Activated effector memory CD4-positive, alpha-beta T cell treated with anti-CD3 and anti-CD28 coated beads, Interleukin-2, amount 50 U/mL, for 16 hours (primary cell): ENCODE measurements around the gene SVOP.

ENCODE experiments used
- DNase-seq: peaks from one replicate; pipeline ENCODE4 v3.0.0-alpha.2; 2020

Gene SVOP

DNA sequence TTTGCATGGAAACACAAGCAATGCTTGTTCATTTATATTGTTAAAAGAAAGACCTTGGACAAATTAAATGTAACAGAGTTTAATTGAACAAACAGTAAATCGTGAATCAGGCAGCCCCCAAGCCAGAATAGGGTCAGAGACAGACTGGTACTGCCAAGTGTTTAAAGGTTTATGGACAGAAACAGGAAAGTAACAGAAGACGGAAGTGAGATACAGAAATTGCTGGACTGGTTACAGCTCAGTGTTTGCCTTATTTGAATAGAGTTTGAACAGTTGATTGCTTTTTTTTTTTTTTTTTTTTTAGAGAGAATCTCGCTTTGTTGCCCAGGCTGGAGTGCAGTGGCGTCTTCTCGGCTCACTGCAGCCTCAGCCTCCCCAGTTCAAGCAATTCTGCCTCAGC lies 90.7 kb downstream of the SVOP start:
- DNase-seq: no peak

DNA sequence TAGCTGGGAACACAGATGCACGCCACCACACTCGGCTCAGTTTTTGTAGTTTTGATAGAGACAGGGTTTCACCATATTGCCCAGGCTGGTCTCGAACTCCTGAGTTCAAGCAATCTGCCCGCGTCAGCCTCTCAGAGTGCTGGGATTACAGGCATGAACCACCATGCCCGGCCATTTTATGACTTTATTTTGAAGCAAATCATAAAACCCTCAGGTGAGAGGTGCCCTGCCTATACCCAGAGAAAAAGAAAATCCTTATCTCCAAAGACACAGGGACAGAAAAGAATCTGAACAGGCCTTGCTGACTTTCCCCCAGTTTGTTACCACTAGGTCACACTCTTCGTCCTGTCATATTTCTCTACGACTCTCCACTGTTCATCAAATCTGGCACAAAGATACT lies 92.2 kb downstream of the SVOP start:
- no peak for DNase-seq

DNA sequence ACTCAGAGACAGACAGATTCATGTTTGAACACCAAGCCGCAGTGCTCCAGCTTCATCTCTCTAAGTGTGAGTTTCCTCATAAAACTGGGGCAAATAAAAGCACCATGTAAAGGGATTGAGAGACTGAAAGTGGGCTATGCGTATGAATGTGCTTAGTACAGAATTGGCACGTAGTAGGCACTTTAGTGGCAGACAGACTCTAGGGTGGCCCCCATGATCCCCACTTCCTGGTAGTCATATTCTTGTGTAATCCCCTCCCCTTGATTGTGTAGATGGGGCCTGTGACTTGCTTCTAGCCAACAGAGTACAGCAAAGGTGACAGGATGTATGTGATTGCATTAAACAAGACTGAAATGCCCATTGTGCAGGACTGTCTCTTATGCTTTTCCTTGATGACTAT lies 98.0 kb downstream of the SVOP start:
- no peak for DNase-seq

DNA sequence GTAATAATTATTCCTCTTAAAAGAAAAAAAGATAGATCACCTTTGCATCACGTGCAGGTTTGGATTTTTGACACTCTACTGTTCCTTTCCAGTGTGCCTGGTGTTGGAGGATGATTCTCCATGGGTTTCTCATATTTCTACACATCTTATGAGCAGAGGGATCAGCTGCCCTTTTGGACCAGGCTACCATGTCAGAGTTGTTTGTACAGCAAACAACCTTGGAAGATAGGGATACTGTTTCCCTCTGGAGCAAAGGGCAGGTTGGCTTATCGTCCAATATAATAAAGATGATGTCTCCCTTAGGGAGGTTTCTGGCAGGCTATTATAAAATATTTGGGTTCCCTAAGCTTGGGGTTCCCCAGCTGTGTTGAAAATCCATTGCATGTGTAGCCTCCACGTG lies 98.9 kb downstream of the SVOP start:
- no peak for DNase-seq

DNA sequence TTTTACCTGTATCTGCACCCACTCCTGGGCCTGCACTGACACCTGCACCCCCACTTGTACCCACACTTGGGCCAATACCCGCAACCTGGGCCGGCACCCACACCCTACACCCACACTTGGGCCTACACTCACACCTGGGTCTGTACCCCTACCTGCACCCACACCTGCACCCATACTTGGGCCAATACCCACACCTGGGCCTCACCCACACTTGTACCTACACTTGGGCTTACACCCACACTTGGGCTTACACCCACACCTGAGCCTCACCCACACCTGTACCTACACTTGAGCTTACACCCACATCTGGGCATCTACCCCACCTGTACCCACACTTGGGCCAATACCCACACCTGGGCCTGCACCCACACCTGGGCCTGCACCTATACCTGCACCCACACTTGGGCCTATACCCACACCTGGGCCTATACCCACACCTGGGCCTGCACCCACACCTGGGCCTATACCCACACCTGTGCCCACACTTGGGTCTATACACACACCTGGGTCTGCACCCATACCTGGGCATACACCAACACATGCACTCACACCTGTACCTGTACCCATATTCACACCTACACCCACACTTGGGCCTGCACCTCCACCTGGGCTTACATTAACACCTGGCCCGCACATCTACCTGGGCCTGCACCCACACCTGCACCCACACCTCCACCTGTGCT lies 101.8 kb downstream of the SVOP start:
- no peak for DNase-seq

DNA sequence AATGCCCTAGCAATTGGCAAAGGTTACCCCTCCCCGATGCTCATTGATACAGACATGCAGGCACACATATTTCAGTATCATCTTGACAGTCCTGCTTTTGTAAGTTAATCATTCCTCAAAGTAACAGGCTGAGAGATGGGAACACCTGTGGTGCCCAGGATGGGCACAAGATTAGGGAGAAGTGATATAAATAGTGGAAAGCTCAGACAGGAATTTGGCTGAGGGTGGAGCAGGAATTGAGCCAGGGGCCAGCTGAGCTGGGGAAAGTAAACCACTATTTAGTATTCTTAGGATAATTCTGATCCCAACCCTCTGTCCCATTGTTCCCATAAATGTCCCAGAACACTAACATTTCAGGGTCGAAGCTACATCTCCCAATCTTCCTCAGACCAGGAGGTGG lies 102.7 kb downstream of the SVOP start:
- DNase-seq: no peak

DNA sequence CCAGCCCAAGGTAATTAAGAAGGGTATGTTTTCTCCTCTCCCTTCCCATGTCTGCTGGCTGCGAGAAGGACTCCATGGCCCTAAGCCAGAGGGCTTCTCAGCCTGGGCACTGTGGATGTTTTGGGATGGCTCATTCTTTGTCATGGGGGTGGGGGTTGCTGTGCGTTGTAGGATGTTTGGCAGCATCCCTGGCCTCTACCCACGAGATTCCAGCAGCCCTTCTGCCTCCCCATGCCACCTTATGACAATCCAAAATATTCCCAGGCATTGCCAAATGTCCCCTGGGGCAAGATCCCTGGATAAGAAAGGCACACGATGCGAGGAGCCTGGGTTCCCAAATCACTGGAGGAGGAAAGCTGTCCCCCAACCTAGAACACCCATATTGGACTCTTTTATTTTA lies 104.5 kb downstream of the SVOP start:
- DNase-seq: no peak

DNA sequence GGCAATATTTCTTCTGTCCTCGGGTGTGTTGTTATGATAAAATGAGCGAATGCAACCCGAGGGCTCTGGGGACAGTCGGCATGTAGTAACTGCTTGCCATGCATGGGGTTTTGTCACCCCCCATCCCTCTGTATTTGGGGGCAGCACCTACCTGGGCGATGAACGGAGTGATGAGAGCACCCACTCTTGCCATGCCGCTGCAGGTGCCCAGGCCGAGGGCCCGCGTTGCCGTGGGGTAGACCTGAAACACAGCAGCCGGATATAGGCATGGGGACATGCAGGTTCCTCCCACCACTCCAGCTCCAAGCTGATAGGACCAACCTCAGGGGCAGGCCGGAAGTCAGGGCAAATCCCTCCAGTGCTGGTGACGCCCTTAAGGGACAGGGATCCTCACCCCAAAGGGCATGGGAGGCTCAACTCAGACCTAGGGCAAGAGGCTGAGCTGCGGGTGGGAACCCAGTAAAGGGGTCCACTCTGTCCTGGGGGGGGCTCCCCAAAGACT lies 105.2 kb downstream of the SVOP start:
- no peak for DNase-seq

DNA sequence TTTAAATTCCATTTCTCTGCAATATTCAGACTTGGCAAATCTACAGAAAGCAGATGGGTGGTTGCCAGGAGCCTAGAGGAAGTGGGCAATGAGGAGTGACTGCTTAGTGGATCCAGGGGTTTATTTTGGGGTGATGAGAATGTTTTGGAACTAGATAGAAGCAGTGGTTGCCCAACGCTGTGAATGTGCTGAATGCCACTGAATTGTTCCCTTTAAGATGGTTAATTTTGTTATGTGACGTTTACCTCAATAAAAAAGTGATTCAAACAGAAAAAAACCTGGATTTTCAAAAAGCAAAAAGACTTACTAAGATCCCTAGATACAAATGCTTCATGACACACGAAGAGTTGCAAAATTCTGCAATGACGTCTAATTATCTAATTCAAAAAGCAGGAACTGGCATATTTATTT lies 106.7 kb downstream of the SVOP start:
- no peak for DNase-seq

DNA sequence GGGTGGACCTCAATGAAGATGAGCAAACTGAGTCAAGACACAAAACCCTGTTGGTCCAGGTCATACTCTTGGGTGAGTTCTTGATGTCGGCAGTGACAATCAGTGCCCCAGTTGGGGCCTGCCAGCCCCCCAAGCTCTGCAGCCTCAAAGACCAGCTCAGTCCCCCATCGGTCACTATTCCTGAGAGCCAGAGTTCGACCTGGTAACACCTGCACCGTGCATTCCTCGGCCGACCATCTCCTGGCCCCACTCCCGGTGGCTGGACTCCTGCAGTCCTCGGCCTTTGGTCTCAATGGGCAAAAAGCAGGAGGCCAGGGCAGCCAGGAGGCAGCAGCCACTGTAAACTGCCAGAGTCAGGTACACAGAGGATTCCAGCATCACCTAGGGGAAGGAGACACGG lies 108.5 kb downstream of the SVOP start:
- DNase-seq: no peak

DNA sequence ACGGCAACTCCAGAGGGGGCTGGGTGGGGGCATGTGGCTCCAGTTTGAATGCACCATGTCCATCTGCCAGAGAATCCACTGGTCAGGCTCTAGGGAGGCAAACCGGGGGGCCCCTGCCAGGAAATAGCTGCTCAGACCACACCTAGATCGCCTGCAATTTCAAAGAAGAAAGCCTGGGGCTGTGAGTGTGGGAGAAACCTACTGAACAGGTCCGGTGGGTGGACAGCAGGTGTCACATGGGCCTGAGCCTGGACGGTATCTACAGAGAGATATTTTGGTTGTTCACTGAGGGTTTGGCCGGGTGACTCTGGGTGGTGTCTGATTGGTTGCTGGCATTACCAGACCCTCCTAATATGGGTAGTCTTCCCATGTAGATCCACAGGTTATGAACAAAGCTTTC lies 109.0 kb downstream of the SVOP start:
- DNase-seq: no peak

DNA sequence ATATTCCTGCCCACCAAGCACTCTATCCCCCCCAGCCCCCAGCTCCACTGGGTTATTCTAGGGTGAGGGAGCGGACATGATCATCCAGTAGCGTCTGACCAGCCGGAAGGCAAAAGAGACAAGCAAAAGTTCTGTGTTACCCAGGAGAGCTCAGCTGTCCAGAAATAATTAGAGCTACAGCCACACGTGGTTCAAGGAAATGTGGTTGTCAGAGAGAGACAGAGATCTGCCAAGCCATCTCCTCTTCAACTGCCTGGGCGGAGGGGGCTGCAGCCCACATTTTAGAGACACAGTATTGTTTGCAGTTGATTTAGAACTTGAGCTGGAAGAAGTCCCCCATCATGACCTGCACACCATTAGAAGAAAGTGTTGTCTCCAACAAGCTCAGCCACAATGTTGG lies 110.5 kb downstream of the SVOP start:
- DNase-seq: no peak

DNA sequence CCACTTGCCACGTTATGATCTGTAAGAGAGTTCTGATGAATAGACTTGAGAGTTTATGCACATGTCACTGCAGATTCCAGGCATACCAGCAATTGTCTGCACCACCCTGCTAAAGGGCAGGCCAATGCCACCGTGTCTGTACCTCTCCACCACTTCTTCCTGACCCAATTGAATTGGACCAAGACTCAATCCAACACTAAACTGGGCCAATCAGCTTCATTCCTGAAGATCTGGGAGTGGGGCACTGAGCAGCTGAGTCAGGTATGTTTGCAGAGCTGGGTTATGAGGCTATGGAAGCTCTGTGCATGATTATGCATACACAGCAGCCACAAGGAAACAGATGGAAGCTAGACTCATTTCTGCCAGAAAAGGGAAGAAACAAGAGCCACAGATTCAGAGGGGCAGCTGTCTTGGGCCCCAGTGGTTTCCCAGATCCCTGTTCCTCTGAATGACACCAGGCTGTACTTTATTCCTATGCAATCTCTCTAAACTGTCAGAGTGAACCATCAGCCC lies 113.0 kb downstream of the SVOP start:
- no peak for DNase-seq

DNA sequence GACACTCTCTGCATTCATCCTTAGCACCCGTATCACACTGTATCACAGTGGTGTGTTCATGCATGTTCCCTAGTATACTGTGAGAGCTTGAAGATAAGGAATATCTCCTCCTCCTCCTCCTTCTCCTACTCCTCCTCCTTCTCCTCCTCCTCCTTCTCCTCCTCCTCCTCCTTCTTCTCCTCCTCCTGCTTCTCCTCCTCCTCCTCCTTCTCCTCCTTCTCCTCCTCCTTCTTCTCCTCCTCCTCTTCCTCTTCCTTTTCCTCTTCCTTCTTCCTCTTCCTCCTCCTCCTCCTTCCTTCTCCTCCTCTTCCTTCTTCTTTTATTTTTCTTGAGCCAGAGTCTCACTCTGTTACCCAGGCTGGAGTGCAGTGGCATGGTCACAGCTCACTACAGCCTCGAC lies 113.9 kb downstream of the SVOP start:
- no peak for DNase-seq

DNA sequence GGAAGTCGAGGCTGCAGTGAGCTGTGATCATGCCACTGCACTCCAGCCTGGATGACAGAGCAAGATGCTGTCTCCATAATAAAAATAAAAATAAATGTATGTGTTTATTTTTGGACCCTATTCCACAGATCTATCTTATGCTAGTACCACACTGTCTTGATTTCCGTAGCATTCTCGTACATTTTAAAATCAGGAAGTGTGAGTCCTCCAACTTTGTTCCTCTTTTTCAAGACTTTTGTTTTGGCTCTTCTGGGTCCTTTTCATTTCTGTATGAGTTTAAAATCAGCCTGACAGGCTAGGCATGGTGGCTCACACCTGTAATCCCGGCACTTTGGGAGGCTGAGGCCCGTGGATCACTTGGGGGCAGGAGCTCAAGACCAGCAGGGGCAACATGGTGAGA lies 115.1 kb downstream of the SVOP start:
- DNase-seq: no peak

DNA sequence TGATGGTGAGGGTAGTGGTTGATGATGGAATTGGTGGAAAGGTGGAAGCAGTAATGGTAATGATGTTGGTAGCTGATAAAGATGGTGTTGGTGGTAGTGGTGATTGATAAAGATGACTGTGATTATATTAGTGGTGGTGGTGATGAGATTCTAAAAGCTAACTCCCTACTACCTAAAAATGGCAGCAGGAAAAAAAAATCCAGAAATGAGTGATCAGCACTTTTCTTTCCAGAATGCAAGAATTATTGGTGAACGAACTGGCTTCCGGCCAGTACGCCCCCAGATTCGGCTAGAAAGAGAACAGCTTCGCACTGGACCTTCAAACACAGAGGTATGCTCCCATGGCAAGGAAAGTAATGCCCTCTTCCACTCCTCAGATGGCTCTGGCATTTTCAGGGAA lies 121.7 kb downstream of the SVOP start:
- DNase-seq: no peak

DNA sequence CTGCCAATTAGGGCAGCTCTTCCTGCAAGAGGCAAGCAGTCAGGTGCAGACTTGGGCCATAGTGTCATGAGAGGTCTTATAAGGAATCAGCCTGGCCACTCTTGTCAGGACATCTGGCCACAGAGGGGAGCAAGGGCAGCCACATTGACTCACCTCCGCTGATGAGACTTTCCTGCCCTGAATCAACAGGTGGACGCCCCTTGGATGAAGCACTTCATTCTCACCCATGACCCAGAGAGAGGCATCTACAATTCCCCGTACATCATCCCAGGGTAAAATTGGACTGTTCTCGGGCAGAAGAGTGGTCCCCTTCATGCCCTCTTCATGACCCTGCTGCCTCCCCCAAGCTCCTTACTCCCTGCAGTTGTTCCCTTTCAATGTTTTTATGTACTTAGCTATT lies 124.1 kb downstream of the SVOP start:
- DNase-seq: no peak

DNA sequence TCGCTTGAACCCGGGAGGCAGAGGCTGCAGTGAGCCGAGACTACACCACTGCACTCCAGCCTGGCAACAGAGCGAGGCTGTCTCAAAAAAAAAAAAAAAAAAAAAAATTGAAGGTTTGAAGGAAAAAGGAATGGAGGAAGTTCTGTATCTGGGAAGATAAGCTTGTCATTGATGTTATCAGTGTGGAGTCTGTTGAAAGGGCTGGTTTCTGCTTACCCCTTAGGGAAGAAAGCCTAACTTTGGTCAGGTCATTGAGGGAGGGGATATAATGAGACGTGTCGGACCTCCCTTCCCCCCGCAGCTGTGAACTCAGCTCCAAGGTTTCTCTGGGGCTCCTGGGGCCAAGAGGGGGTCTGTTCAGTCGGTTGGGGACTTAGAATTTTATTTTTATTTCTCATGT lies 124.5 kb downstream of the SVOP start:
- DNase-seq: no peak

DNA sequence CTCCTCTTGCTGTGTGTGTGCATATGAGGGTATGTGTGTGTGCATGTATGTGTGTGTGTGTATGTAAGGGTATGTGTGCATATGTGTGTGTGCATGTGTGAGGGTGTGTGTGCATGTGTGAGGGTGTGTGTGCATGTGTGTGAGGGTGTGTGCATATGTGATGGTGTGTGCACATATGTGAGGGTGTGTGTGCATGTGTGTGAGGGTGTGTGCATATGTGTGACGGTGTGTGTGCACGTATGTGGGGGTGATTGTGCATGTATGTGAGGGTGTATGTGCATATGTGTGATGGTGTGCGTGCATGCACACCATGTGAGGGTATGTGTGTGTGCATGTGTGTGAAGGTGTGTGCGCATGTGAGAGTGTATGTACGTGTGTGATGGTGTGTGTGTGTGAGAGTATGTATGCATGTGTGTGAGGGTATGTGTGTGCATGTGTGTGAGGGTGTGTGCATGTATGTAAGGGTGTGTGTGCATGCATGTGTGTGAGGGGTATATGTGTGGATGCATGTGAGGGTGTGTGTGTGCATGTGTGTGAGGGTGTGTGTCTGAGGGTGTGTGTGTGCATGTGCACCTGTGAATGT lies 125.6 kb downstream of the SVOP start:
- no peak for DNase-seq

DNA sequence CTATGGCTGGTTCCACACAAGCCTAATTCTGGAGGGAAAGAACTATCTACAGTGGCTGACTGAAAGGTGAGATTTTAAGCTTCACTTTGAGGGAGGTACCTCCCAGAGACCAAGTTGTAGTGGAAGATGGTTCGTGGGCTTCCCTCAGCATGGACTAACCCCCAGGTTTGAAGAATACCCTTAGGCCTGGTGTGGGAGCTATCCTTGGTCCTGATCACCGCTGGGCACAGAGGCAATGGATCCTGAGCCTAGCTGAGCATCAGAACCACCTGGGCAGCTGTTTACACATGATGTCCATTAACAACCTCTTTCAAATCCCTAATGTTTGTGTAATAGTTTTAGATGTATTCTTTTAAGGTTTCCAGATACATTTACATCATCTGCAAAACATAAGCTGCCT lies 130.7 kb downstream of the SVOP start:
- DNase-seq: no peak

DNA sequence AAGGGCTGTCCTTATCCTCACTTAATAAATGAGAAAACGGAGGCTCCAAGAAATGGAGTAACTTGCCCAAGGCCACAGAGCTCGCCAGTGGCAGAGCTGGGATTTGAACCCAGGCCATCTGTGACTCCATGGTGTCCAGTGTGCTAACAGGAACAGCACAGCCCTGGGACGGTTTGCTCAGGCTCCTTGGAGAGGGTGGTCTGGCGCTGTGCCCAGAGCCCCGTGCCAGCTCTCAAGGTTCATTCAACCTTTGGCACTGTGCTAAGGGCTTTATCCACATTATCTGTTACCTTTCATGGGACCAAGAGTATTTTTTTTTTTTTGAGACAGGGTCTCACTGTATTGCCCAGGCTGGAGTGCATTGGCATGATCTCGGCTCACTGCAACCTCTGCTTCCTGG lies 132.8 kb downstream of the SVOP start:
- no peak for DNase-seq

DNA sequence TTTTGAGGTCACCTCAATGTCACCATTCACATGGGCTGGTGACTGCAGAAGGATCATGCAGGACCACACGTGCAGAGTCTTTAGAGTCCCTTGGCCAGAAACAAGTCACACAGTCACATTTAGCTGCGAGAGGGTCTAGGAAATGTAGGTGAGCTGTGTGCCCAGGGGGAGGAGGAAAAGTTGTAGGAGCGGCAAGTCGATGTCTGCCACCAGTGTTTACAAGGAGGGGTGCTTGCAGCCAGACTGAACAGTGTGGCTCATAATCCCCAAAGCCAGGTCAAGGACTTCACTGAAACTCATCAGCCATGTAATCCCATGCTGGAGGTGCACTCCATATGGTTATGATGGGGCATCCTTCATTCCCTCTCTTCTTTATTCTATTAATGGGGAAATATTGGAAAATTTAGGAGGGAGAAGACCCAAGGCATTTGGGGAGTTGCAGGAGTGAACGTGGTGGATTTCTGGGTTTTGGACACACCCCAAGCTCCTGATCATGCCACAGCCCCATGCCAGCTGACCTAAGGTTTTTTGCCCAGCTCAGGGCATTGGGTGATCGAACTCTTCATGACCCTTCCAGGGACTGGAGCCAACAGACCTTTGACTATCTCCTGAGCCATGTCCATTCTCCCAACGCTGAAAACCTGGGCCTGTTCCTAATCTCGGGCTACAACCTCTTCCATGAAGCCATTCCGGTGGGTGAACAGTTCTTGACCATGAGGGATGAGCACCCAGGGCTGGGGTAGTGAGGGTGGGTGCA lies 133.8 kb downstream of the SVOP start:
- DNase-seq: no peak

DNA sequence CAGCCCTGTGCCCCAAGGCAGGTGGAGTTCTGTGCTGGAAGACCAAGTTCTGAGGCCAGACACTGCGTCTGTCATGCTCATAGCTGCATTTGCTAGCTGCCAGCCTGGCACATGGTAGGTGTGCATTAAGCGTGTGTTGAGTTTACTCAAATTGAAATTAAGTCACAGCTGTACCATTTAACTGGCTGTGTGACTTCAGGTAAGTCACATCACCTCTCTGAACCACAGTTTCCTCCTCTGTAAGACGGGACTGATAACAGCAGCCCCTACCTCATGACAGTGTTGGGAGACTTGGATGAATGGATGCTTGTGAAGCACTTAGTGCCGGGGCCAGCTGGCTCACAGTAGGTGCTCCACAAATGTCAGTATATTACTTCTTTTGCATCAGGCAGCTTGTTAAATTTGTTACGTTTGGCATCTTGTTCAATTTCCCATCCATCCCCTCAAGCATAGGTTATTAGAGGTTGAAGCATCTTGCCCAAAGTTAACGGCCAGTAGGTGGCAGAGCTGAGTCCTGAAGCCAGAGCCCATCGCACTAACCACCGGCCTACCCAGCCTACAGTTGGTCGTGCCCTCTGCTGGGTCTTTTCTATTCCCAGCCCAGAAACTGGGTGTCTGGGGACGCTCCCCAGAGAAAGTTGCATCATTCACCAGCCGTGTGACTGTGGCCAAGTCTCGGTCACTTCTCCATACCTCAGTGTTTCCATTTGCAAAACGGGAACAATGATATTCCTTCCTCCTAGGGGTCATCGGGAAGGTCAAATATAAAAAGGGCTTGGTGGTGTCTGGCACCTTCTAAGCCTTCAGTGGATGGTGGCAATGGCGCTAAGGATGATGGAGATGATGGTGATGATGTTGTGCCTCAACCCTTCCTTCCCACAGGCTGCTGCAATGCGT lies 136.5 kb downstream of the SVOP start:
- peak; percentile 87 for DNase-seq
